ENCODE measurements around the gene CD2BP2. TPM values are rescaled to one million over a fixed set of nuclear protein-coding genes. Genes with fewer than 3 reads are reported as not detected.

Gene CD2BP2
- total and polyA plus RNA-seq, 5 donors = 31.8 to 50.9 (median 43.7) TPM

- WGBS = under 1% methylated on average over 102 of the region's 103 CpGs
- peak; percentile 97 to 98 for ATAC-seq
- no peaks in the 10 kb centered on the region for H3K9me3 ChIP-seq (ENCODE audit: control insufficient read depth, low read length)
- H3K4me3 ChIP-seq (ENCODE audit: low read length) = peak within 1 kb of the TSS; percentile 86
- intact Hi-C loops (cut with DNase I) = loop anchor here in 1 of 4 donors (10.0 kb wide), 1 partner anchor 301 kb away; the partner anchor contains the start of genes TBX6 and YPEL3
- peak within 1 kb of the TSS; percentile 96 for H3K27ac ChIP-seq (ENCODE audit: low read length)
- no peaks in the 10 kb centered on the region for H3K4me1 ChIP-seq (ENCODE audit: control insufficient read depth, insufficient read depth, low read length)
- peak; percentile 93 to 96 (median 96) for DNase-seq
- H3K27me3 ChIP-seq (ENCODE audit: control insufficient read depth, insufficient read depth) = no peaks in the 10 kb centered on the region
Observed at GRCh38 chr16:30395155-30395991, 40.3 kb upstream of the CD2BP2 start, which contains the start of gene ZNF48. ZNF48 (plus strand) TSS chr16:30395420; CDS start chr16:30395795, 375 bp downstream.

DNA sequence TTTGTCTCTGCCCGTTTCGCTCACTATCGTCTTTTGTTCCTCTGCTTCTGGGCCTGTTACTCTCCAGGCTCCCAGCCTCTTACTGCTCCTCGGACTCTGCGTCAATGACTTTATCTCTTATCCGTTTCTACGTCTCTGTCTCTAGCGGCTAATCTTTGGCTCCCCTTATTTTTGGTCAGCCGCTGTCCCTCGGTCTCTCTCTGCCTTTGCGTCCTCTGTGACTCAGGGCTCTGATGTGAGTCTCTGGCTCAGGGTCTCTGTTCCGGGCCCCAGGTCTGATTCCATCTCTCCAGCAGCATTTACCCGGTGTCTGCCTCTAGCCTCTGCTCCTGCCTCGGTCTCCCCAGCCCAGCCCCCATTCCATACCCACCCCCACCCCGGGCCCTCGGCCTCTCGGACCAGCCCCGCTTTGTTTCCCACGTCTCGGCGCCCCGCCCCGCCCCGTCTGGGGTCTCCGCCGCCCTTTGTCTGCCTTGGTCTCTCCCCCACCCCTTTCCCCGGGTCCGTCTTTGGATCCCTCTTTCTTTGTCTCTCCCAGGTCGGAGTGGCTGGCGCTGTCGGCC is 39.6 kb upstream of the CD2BP2 start:
- ATAC-seq (peak; percentile 43 to 68), DNase-seq (peak in 2 of 3 donors; percentile 48 to 53)
- Histone ChIP-seq H3K9me3 (ENCODE audit: control insufficient read depth, low read length) (no peaks in the 10 kb centered on the region), H3K27me3 (ENCODE audit: control insufficient read depth, insufficient read depth) (no peaks in the 10 kb centered on the region), H3K4me1 (ENCODE audit: control insufficient read depth, insufficient read depth, low read length) (no peaks in the 10 kb centered on the region), H3K27ac (ENCODE audit: low read length) (peak overlapping the region; percentile 96), H3K4me3 (ENCODE audit: low read length) (peak overlapping the region; percentile 86)
- intact Hi-C loops (cut with DNase I) = loop anchor here in 1 of 4 donors (10.0 kb wide), 1 partner anchor 300 kb away; the partner anchor contains the start of genes TBX6 and YPEL3
- WGBS = 4% methylated on average over 31 of the region's 31 CpGs

DNA sequence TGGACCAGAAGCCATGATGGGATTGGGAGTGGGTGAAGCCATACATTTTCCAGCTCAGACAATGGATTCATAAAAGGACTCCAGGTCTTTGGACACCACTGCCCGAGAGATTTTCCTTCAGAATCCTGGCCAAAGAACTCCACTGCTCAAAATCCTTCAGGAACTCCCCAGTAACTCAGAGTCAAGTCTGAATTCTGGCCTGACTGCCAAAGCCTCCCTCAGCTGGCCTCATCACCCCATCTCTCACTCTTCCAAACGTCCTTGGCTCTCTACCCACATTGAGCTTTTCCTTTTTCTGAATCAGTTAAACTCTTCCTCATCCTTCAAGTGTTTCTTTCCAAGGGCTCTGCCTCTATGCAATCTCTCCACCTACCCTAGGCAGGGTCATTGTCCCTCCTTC is 28.4 kb upstream of the CD2BP2 start:
- intact Hi-C loops (cut with DNase I) = no loop called here

GRCh38 chr16:30382111-30382881 is 27.2 kb upstream of the CD2BP2 start, which contains the start of gene SEPTIN1:
SEPTIN1 (minus strand) TSS chr16:30382561; CDS start chr16:30382542, 19 bp downstream.
- Histone ChIP-seq H3K9me3 (ENCODE audit: control insufficient read depth, low read length) (no peaks in the 10 kb centered on the region), H3K27ac (ENCODE audit: low read length) (no peak within 1 kb of the TSS), H3K4me3 (ENCODE audit: low read length) (no peak within 1 kb of the TSS), H3K27me3 (ENCODE audit: control insufficient read depth, insufficient read depth) (no peaks in the 10 kb centered on the region), H3K4me1 (ENCODE audit: control insufficient read depth, insufficient read depth, low read length) (peaks cover 2% of the 10 kb centered on the region)
- DNase-seq = peak in 1 of 3 donors; percentile 63
- intact Hi-C loops (cut with DNase I) = no loop called here
- ATAC-seq = no peak
- WGBS = 61% methylated on average over 12 of the region's 12 CpGs

More for the DNA sequence above, 28.4 kb upstream of the CD2BP2 start:
- H3K4me1 ChIP-seq (ENCODE audit: control insufficient read depth, insufficient read depth, low read length) = peaks cover 2% of the 10 kb centered on the region
- H3K27ac ChIP-seq (ENCODE audit: low read length) = no peak overlapping the region
- H3K9me3 ChIP-seq (ENCODE audit: control insufficient read depth, low read length) = no peaks in the 10 kb centered on the region
- no peaks in the 10 kb centered on the region for H3K27me3 ChIP-seq (ENCODE audit: control insufficient read depth, insufficient read depth)
- ATAC-seq (no peak), DNase-seq (peak in 1 of 3 donors; percentile 10)
- WGBS = 35% methylated on average over 2 of the region's 2 CpGs
- H3K4me3 ChIP-seq (ENCODE audit: low read length) = no peak overlapping the region

DNA sequence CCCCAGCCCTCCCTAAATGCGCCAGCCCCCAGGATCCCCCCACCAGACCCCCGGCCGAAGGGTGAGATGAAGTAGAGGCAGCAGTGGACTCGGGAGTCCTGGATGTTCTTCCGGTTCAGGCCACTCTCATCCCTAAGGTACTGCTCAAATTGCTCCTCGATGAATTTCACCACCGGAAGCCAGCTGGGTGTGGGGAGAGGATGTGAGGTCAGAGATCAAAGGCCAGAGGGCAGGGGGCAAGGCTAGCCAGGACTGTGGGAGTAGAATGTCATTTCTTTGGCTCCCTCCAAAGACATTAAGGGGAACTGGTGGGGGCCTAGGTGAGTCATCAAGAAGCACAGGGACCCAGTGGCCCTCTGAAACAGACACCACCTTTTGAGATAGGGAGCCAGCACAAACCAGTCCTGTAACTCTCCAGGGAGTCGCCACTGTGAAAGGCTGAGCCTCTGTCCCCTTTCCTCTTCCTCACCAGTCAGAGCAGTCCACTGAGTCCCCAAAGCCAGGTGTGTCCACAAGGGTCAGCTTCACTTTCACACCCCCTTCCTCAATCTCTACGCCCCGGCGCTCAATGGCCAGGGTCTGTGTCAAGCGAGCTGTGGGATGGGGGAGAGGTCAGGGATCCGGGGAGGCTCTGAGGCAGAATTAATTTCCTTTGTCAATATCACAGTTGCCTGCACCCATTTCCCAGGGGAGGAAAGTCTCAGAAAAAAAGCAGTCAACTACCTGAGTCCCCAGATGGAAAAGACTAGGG is 26.4 kb upstream of the CD2BP2 start:
- no peak overlapping the region for H3K4me3 ChIP-seq (ENCODE audit: low read length)
- intact Hi-C loops (cut with DNase I) = no loop called here
- WGBS = 75% methylated on average over 13 of the region's 13 CpGs

DNA sequence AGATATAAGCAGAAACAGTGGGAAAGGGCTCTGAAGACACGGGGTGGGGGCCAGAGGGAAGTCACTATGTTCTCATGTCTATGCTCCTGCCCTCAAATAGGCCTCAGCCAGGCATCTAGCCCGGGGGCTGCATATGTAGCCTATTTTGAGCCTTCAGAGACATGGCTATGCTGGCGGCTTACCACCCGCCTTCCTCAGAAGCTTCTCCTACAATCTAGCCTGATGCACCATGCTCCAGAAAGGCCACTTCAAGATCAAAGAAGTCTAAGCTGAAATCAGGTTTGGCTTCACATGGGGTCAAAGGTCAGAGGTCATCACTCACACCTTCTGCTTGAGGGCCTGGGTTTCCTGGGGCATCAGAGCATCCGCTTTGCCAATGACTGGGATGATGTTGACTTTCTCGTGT is 25.7 kb upstream of the CD2BP2 start:
- WGBS = 75% methylated on average over 6 of the region's 6 CpGs
- intact Hi-C loops (cut with DNase I) = no loop called here
- Histone ChIP-seq H3K9me3 (ENCODE audit: control insufficient read depth, low read length) (no peaks in the 10 kb centered on the region), H3K4me3 (ENCODE audit: low read length) (no peak overlapping the region), H3K27me3 (ENCODE audit: control insufficient read depth, insufficient read depth) (no peaks in the 10 kb centered on the region), H3K27ac (ENCODE audit: low read length) (no peak overlapping the region), H3K4me1 (ENCODE audit: control insufficient read depth, insufficient read depth, low read length) (peaks cover 2% of the 10 kb centered on the region)
- DNase-seq = peak in 1 of 3 donors; percentile 12
- ATAC-seq = no peak

More for the DNA sequence above, 26.4 kb upstream of the CD2BP2 start:
- ATAC-seq (no peak), DNase-seq (peak in 1 of 3 donors; percentile 47)
- peaks cover 2% of the 10 kb centered on the region for H3K4me1 ChIP-seq (ENCODE audit: control insufficient read depth, insufficient read depth, low read length)
- no peaks in the 10 kb centered on the region for H3K27me3 ChIP-seq (ENCODE audit: control insufficient read depth, insufficient read depth)
- H3K27ac ChIP-seq (ENCODE audit: low read length) = no peak overlapping the region
- no peaks in the 10 kb centered on the region for H3K9me3 ChIP-seq (ENCODE audit: control insufficient read depth, low read length)

DNA sequence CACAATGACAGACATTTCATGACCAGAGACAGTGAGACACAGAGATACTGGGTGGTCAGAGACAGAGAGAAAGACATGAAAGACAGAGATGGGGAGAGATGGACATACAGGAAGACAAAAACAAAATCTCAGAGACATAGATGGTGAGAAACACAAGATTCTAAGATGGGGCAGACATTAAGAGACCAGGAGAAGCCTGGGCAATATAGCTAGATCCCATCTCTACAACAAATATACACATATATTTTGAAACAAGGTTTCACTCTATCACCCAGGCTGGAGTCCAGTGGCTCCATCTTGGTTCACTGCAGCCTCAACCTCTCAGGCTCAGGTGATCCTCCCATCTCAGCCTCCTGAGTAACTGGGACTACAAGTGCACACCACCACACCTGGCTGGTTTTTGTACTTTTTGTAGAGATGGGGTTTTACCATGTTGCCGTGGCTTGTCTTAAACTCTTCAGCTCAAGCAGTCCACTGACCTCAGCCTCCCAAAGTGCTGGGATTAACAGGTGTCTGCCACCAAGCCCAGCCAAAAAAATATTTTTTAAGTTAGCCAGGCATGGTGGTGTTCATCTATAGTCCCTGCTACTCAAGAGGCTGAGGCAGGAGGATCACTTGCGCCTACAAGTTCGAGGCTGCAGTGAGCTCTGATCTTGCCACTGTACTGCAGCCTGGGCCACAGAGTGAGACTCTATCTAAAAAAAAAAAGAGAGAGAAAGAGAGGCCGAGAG is 25.1 kb upstream of the CD2BP2 start:
- peaks cover 2% of the 10 kb centered on the region for H3K4me1 ChIP-seq (ENCODE audit: control insufficient read depth, insufficient read depth, low read length)
- ATAC-seq = no peak

GRCh38 chr16:30379158-30379783 is 24.2 kb upstream of the CD2BP2 start:
- intact Hi-C loops (cut with DNase I) = no loop called here
- H3K4me3 ChIP-seq (ENCODE audit: low read length) = peak overlapping the region; percentile 22
- DNase-seq = no peak
- no peaks in the 10 kb centered on the region for H3K9me3 ChIP-seq (ENCODE audit: control insufficient read depth, low read length)
- no peak for ATAC-seq
- WGBS = 25% methylated on average over 27 of the region's 27 CpGs
- H3K27ac ChIP-seq (ENCODE audit: low read length) = peak overlapping the region; percentile 38
- H3K4me1 ChIP-seq (ENCODE audit: control insufficient read depth, insufficient read depth, low read length) = peaks cover 2% of the 10 kb centered on the region
- H3K27me3 ChIP-seq (ENCODE audit: control insufficient read depth, insufficient read depth) = no peaks in the 10 kb centered on the region

More for the DNA sequence above, 25.1 kb upstream of the CD2BP2 start:
- no peak overlapping the region for H3K4me3 ChIP-seq (ENCODE audit: low read length)
- DNase-seq = peak in 1 of 3 donors; percentile 10
- no peaks in the 10 kb centered on the region for H3K9me3 ChIP-seq (ENCODE audit: control insufficient read depth, low read length)
- intact Hi-C loops (cut with DNase I) = no loop called here
- no peak overlapping the region for H3K27ac ChIP-seq (ENCODE audit: low read length)
- 86% methylated on average over 4 of the region's 4 CpGs for WGBS
- H3K27me3 ChIP-seq (ENCODE audit: control insufficient read depth, insufficient read depth) = no peaks in the 10 kb centered on the region

- WGBS = under 1% methylated on average over 67 of the region's 67 CpGs
- H3K4me1 ChIP-seq (ENCODE audit: control insufficient read depth, insufficient read depth, low read length) = peaks cover 2% of the 10 kb centered on the region
- DNase-seq = peak; percentile 99 to 100 (median 100)
- peak overlapping the region; percentile 98 for H3K27ac ChIP-seq (ENCODE audit: low read length)
- H3K4me3 ChIP-seq (ENCODE audit: low read length) = peak overlapping the region; percentile 71
- no peaks in the 10 kb centered on the region for H3K27me3 ChIP-seq (ENCODE audit: control insufficient read depth, insufficient read depth)
- peak; percentile 97 for ATAC-seq
- H3K9me3 ChIP-seq (ENCODE audit: control insufficient read depth, low read length) = no peaks in the 10 kb centered on the region
- intact Hi-C loops (cut with DNase I) = no loop called here
Observed at GRCh38 chr16:30378236-30379157, 23.4 kb upstream of the CD2BP2 start.

Data from right cardiac atrium (tissue), 5 donors.